Fibroblast of skin of scalp (primary cell): ENCODE results near the gene GMNC.

Experiments used
- DNase-seq: peaks from one replicate; pipeline ENCODE4 v3.0.0-alpha.2; 2013

GMNC gene

DNA sequence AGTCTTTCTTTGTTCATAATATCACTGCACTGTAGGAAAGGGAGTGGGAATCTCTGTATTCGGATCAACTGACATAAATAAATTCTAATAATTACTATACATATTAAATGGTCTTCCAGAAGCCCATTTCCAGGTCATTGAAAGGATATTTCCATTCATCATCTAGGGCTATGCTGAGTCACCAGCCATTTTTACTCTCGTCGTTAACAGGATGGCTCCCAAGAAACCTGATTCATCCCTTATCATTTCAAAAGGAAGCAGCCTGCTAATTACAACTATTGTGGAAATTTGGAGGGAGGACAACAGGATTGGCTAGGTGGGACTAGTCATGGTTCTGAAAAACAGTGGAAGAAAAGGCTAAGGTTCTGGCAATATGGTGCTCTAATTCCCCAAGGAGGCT lies 13.6 kb downstream of the GMNC start:
- DNase-seq: no peak

DNA sequence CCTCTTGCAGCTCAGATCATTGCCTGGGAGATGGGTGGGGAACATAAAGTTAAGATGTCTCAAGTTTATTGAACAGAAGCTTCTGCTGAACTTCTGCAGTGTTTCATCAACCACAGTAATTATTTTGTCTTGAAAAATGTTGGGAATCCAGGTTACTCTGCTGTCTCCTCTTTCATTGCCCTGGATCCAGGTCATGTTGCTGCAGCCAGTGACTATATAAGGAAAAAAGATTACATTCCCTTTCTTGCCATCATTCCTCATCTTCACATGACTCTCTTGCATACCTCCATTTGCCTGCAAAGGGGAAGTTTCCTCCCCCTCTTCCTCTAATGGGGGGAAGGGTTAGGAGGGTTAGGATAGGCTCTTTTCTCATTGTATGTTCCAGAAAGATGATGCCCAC lies 15.1 kb downstream of the GMNC start:
- no peak for DNase-seq

DNA sequence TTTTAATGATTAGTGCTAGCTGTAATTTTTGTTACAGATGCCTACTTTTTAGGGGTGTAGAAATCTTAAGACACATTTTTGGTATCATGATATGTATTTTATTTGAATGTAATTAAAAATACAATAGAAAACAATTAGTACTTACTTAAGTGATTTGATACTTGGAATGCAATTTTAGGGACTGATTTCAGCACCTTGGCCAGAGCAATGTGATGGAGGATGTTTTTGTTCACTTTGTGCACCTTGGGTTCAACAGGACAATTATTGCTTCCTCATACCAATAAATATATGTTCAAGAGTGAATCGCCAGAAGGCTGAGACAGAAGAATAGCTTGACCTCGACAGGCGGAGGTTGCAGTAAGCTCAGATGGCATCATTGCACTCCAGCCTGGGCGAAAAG lies 22.3 kb downstream of the GMNC start:
- DNase-seq: no peak

DNA sequence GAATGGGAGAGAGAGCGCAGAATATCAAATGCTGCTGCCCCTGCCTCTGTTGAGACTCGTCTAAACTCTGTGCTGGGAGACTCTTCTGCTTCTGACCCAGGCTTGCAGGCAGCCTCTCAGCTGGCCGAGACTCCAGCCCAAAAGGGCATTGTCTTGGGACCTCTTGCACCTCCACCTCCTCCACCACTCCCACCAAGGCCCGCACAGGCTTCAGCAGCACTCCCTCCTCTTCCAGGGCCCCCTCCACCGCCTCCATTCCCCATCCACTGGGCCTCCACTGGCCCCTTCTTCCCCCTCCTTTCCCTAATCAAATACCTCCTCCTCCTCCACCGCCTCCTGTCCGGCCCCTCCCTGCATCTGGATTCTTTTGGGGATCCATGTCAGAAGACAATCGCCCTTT lies 31.3 kb downstream of the GMNC start:
- no peak for DNase-seq

DNA sequence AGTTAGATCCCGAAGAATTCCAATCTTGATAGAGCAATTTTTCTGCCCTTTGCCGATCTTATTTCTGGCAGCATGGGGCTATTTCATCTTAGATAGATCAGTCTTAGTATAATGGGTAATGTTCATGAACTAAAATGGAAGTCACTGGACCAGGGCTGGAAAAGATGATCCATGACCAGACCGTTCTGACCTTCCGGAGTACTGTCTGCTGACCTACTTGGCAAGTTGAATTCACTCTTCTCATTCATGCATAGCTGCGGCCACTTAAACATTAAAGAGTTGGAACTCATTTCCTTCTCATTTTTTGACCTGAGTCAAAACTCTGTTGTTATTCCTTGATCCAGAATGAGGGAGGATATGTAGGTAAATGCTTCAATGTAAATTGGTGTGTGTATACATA lies 32.5 kb downstream of the GMNC start:
- DNase-seq: no peak

DNA sequence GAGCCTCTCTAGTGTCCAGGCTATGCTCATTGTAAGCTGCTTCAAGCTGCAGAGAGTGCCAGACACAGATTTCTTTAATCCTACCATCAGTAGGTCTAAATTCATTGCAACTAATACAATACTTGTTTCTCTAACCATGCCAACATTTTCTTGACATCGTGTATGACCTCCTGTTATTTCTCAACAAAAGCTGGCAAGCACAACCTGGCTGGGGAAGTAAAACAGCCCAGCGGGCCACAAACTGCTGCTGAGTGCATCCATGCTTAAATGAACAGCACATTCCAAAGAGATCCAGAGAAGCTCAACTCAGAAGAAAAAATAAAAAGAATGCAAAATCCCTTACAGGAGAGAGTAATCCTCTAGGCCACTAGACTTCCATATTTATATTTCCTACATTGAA lies 36.5 kb downstream of the GMNC start:
- DNase-seq: no peak

DNA sequence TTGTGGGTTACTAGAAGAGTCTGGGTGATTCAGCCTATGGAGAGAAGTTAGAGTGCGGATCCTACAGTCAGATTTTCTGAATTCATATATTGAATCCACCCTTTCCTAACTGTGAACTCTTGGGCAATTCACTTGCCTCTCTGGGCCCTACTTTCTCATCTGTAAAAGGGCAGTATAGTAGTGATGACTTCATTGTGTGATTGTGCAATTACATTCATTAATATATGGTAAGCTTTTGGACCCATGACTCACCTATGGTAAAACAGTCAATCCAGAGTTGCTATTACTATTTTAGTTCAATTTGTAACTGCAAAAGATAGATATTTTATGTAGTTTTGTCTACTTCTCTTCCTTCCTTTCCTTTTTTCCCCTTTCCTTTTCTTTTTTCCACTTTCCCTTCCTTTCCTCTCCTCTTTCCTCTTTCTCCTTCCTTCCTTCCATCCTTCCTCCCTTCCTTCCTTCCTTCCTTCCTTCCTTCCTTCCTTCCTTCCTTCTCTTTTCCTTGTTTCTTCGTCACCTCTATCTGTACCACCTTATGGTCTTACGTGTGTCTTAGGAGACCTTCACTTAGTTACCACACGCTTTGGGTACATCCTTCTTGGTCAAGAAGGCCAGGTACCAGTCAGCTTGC lies 37.0 kb downstream of the GMNC start:
- DNase-seq: no peak

DNA sequence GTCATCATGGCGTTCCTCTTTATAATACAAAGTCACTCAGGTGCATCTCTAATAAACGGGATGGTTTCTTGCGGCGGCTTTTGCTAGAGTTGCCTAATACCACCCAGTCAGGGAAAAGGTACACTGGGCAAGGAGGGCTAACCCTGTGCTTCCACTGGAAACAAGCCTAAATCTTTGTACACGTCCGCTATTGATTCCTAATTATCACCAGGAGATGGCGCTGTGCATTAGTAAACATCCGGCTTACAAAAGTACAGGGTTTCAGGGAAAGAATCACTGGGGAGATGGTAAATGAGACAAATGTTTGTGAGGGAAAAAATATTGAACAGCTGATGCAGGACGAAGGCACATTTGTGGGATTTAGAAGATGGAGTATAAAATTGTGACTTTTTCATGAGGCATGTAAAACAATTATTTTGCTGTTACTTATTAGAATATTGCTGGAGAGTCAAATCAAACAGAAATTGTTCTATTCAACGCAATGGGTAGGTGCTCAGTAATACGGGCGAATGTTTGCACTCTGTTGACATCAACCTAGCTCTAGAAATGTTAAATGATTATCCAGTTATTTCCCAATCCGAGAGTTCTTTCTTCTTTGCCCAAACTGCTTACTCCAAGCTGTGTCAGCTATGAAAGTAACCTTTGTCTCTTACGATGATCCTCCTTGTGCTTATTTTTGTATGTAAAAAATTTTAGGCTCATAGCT lies 50.6 kb downstream of the GMNC start:
- DNase-seq: peak; percentile 31

DNA sequence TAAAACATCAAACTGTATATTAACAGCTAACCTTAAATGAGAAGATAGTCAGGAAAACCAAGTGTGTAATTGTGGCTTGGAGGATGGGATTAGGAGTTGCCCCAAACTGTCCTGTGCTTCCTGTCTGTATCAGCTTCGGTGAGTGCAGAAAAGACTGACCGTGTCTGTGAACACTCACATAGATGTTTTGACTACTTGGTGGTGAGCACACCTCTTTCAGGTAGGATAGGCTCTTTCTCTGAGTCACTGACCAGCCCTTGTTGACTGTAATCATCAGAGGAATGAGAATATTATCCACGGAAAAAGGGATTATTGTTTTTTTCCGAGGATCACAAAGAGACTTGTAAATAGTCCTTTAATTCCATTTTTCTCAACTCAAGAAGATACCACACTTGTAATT lies 51.5 kb downstream of the GMNC start:
- no peak for DNase-seq

DNA sequence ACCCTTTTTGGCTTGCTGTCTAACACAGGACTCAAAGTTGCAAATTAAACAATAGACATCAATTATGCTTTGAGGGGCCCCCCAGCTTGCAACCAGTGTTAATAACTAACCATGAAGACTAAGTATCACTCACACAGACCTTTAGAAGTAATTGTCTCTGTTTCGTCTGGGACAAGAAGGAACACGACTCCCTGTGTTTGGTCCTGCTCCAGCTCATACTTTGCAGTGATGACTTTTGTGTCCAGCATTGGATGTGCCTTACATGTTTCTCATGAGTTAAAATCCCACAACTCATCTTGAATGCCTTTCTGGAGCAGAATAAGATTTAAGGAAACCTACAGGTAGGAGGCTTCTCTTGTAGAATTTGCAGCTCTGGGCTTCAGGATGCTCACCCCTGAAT lies 53.1 kb downstream of the GMNC start:
- no peak for DNase-seq

DNA sequence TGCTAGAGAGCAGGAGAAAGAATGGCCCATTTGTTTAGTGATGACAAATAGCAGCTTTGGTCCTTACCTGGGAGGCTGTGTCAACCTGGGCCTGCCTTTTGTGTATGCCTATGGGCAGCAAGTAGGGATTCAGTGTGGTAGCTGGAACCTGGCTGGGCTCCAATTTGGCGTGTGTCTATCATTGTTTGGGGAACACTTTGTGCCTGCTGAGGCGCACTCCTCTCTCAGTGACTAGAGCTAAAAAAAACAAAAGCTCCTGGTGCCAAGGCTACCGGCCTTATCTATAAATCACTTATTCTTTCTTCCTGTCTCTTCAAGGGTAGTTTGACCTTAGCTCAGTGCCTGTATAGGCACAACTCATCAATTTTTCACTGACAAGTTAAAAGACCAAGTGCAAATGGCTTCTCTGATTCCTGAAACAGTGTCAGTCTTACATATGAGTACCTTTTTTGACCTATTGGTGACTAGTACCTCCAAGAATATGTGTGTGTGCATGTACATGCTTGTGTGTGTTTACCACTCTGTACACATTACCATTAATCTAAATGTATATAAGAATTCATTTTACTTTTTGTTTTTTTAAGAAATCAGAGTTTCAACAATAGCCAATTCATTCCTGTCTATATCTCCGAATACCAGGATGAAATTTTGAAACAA lies 54.6 kb downstream of the GMNC start:
- DNase-seq: no peak
